HEK293 (cell line): ENCODE data around the gene SPIB.
A peak's percentile ranks its signal among the peaks of the same experiment; 100 is the strongest.

Source experiments
- BCL11A ChIP-seq: fragments of 450-650 bp; formaldehyde crosslinking; IDR thresholded peaks from 2 replicates; pipeline ENCODE4 v1.5.1; 2016; ENCODE audit warnings: low read depth, missing biosample characterization, missing genetic modification characterization
- CTCF ChIP-seq: fragments of 450-650 bp; formaldehyde crosslinking; IDR thresholded peaks from 2 replicates; pipeline ENCODE4 v1.5.1; 2016; ENCODE audit warnings: missing biosample characterization, missing genetic modification characterization
- INSM2 ChIP-seq: fragments of 450-650 bp; formaldehyde crosslinking; IDR thresholded peaks from 2 replicates; pipeline ENCODE4 v1.5.1; 2016; ENCODE audit warnings: missing biosample characterization, missing genetic modification characterization
- KLF10 ChIP-seq: fragments of 450-650 bp; IDR thresholded peaks from 2 replicates; pipeline ENCODE4 v1.5.1; 2018; ENCODE audit warnings: missing biosample characterization, mild to moderate bottlenecking, missing genetic modification characterization
- KLF16 ChIP-seq: fragments of 450-650 bp; formaldehyde crosslinking; IDR thresholded peaks from 2 replicates; pipeline ENCODE4 v1.5.1; 2017; ENCODE audit warnings: missing biosample characterization, missing genetic modification characterization
- OSR2 ChIP-seq: fragments of 450-650 bp; formaldehyde crosslinking; IDR thresholded peaks from 2 replicates; pipeline ENCODE4 v1.5.1; 2016; ENCODE audit warnings: missing biosample characterization, missing genetic modification characterization
- REPIN1 ChIP-seq: fragments of 450-650 bp; formaldehyde crosslinking; IDR thresholded peaks from 2 replicates; pipeline ENCODE4 v1.5.1; 2017; ENCODE audit warnings: missing biosample characterization, missing genetic modification characterization, low read depth
- TRIM28 ChIP-seq: IDR thresholded peaks from 2 replicates; pipeline ENCODE4 v1.6.1; 2011; ENCODE audit warnings: low read length, control low read depth, borderline replicate concordance
- WT1 ChIP-seq: fragments of 450-650 bp; formaldehyde crosslinking; IDR thresholded peaks from 2 replicates; pipeline ENCODE4 v1.5.1; 2016; ENCODE audit warnings: missing biosample characterization, missing genetic modification characterization
- ZBTB1 ChIP-seq: fragments of 450-650 bp; formaldehyde crosslinking; IDR thresholded peaks from 2 replicates; pipeline ENCODE4 v1.5.1; 2016; ENCODE audit warnings: missing biosample characterization, missing genetic modification characterization
- ZEB2 ChIP-seq: fragments of 450-650 bp; formaldehyde crosslinking; IDR thresholded peaks from 2 replicates; pipeline ENCODE4 v1.5.1; 2016; ENCODE audit warnings: missing biosample characterization, missing genetic modification characterization
- ZFP3 ChIP-seq: fragments of 450-650 bp; formaldehyde crosslinking; IDR thresholded peaks from 2 replicates; pipeline ENCODE4 v1.5.1; 2016; ENCODE audit warnings: low read depth, missing biosample characterization, missing genetic modification characterization
- ZFP69B ChIP-seq: fragments of 450-650 bp; formaldehyde crosslinking; IDR thresholded peaks from 2 replicates; pipeline ENCODE4 v1.5.1; 2016; ENCODE audit warnings: missing biosample characterization, missing genetic modification characterization
- ZNF121 ChIP-seq: fragments of 450-650 bp; formaldehyde crosslinking; IDR thresholded peaks from 2 replicates; pipeline ENCODE4 v1.5.1; 2016; ENCODE audit warnings: missing biosample characterization, missing genetic modification characterization
- ZNF155 ChIP-seq: fragments of 450-650 bp; formaldehyde crosslinking; IDR thresholded peaks from 2 replicates; pipeline ENCODE4 v1.5.1; 2016; ENCODE audit warnings: missing biosample characterization, missing genetic modification characterization
- ZNF211 ChIP-seq: fragments of 450-650 bp; formaldehyde crosslinking; IDR thresholded peaks from 2 replicates; pipeline ENCODE4 v1.5.1; 2016; ENCODE audit warnings: low read depth, missing biosample characterization, missing genetic modification characterization
- ZNF23 ChIP-seq: fragments of 450-650 bp; formaldehyde crosslinking; IDR thresholded peaks from 2 replicates; pipeline ENCODE4 v1.5.1; 2016; ENCODE audit warnings: missing biosample characterization, missing genetic modification characterization, borderline replicate concordance
- ZNF239 ChIP-seq: fragments of 450-650 bp; formaldehyde crosslinking; IDR thresholded peaks from 2 replicates; pipeline ENCODE4 v1.5.1; 2016; ENCODE audit warnings: missing biosample characterization, missing genetic modification characterization
- ZNF266 ChIP-seq: fragments of 450-650 bp; formaldehyde crosslinking; IDR thresholded peaks from 2 replicates; pipeline ENCODE4 v1.5.1; 2016; ENCODE audit warnings: missing biosample characterization, missing genetic modification characterization, low read depth
- ZNF274 ChIP-seq, 2 experiments: fragments of 200-500 bp in 1 of 2; fragments of 450-650 bp in 1 of 2; sonication (Bioruptor generic) in 1 of 2; formaldehyde crosslinking in 1 of 2; IDR thresholded peaks; 2 replicates each; pipeline versions ENCODE4 v1.5.1 to v1.6.1; 2014 to 2016; ENCODE audit warnings: borderline replicate concordance in 1 of 2, inconsistent platforms in 1 of 2, low read length in 1 of 2, missing biosample characterization in 1 of 2, missing genetic modification characterization in 1 of 2
- ZNF311 ChIP-seq: fragments of 450-650 bp; formaldehyde crosslinking; IDR thresholded peaks from 2 replicates; pipeline ENCODE4 v1.5.1; 2017; ENCODE audit warnings: missing biosample characterization, missing genetic modification characterization, borderline replicate concordance
- ZNF335 ChIP-seq: fragments of 450-650 bp; formaldehyde crosslinking; conservative IDR thresholded peaks from 2 replicates; pipeline ENCODE4 v1.5.1; 2016; ENCODE audit warnings: missing biosample characterization, missing genetic modification characterization
- ZNF362 ChIP-seq: fragments of 450-650 bp; formaldehyde crosslinking; IDR thresholded peaks from 2 replicates; pipeline ENCODE4 v1.5.1; 2016; ENCODE audit warnings: missing biosample characterization, missing genetic modification characterization
- ZNF37A ChIP-seq: fragments of 450-650 bp; IDR thresholded peaks from 2 replicates; pipeline ENCODE4 v1.5.1; 2018; ENCODE audit warnings: missing biosample characterization, missing genetic modification characterization
- ZNF426 ChIP-seq: fragments of 450-650 bp; formaldehyde crosslinking; IDR thresholded peaks from 2 replicates; pipeline ENCODE4 v1.5.1; 2017; ENCODE audit warnings: missing biosample characterization, missing genetic modification characterization, mild to moderate bottlenecking, inconsistent platforms, moderate library complexity
- ZNF514 ChIP-seq: fragments of 450-650 bp; formaldehyde crosslinking; IDR thresholded peaks from 2 replicates; pipeline ENCODE4 v1.5.1; 2016; ENCODE audit warnings: missing biosample characterization, missing genetic modification characterization
- ZNF521 ChIP-seq: fragments of 450-650 bp; formaldehyde crosslinking; IDR thresholded peaks from 2 replicates; pipeline ENCODE4 v1.5.1; 2017; ENCODE audit warnings: missing biosample characterization, mild to moderate bottlenecking, missing genetic modification characterization
- ZNF548 ChIP-seq: fragments of 450-650 bp; formaldehyde crosslinking; IDR thresholded peaks from 2 replicates; pipeline ENCODE4 v1.5.1; 2016; ENCODE audit warnings: missing biosample characterization, missing genetic modification characterization
- ZNF549 ChIP-seq: fragments of 450-650 bp; IDR thresholded peaks from 2 replicates; pipeline ENCODE4 v1.5.1; 2018; ENCODE audit warnings: missing biosample characterization, missing genetic modification characterization, mild to moderate bottlenecking, inconsistent platforms, moderate library complexity
- ZNF580 ChIP-seq: fragments of 450-650 bp; formaldehyde crosslinking; IDR thresholded peaks from 2 replicates; pipeline ENCODE4 v1.5.1; 2016; ENCODE audit warnings: missing biosample characterization, missing genetic modification characterization
- ZNF623 ChIP-seq: fragments of 450-650 bp; formaldehyde crosslinking; IDR thresholded peaks from 2 replicates; pipeline ENCODE4 v1.5.1; 2016; ENCODE audit warnings: missing biosample characterization, missing genetic modification characterization
- ZNF664 ChIP-seq: fragments of 450-650 bp; formaldehyde crosslinking; IDR thresholded peaks from 2 replicates; pipeline ENCODE4 v1.5.1; 2016; ENCODE audit warnings: missing biosample characterization, missing genetic modification characterization
- ZNF747 ChIP-seq: fragments of 450-650 bp; formaldehyde crosslinking; IDR thresholded peaks from 2 replicates; pipeline ENCODE4 v1.5.1; 2016; ENCODE audit warnings: missing biosample characterization, missing genetic modification characterization
- ZNF76 ChIP-seq: fragments of 450-650 bp; formaldehyde crosslinking; IDR thresholded peaks from 2 replicates; pipeline ENCODE4; 2016; ENCODE audit warnings: low read depth, missing biosample characterization, missing genetic modification characterization, borderline replicate concordance
- ZSCAN5A ChIP-seq: fragments of 450-650 bp; formaldehyde crosslinking; IDR thresholded peaks from 2 replicates; pipeline ENCODE4 v1.5.1; 2016; ENCODE audit warnings: missing biosample characterization, missing genetic modification characterization

The SPIB gene

GRCh38 chr19:50383852-50384684 lies 34.7 kb upstream of the SPIB start, which contains the start of gene POLD1 (continued):
- TF ChIP-seq KLF10 (tag by site-specific recombination) (peak; percentile 49; the same call in 1 of the 2 replicates), ZNF266 (tag by site-specific recombination) (no peak), ZNF426 (tag by site-specific recombination) (no peak), ZNF239 (tag by site-specific recombination) (no peak), TRIM28 (no peak), BCL11A (tag by site-specific recombination) (peak; percentile 73; the same call in 1 of the 2 replicates), ZNF76 (tag by site-specific recombination) (peak; percentile 50; the same call in 1 of the 2 replicates), ZFP69B (peak; percentile 51; the same call in 1 of the 2 replicates), ZNF580 (tag by site-specific recombination) (peak; percentile 72; the same call in 1 of the 2 replicates), ZNF211 (tag by site-specific recombination) (no peak), CTCF (tag by site-specific recombination) (no peak), ZNF548 (no peak), KLF16 (peak; percentile 94), ZNF335 (tag by site-specific recombination) (peak; percentile 87), ZNF121 (tag by site-specific recombination) (no peak), OSR2 (no peak), INSM2 (tag by site-specific recombination) (0 out of 2 replicates have a peak, but pooled peaks have one; percentile 23), ZNF274 (IDR thresholded peaks at IDR 0.05; ENCODE audit: low read length) (no peak), ZNF274 (tag by site-specific recombination; IDR thresholded peaks at IDR 0.05; ENCODE audit: borderline replicate concordance) (no peak), ZNF514 (tag by site-specific recombination) (no peak), ZNF311 (tag by site-specific recombination) (no peak), ZNF549 (tag by site-specific recombination) (no peak), ZBTB1 (tag by site-specific recombination) (0 out of 2 replicates have a peak, but pooled peaks have one; percentile 42), ZNF362 (tag by site-specific recombination) (no peak), ZNF37A (tag by site-specific recombination) (no peak), ZNF521 (tag by site-specific recombination) (no peak), ZNF155 (tag by site-specific recombination) (no peak), ZNF23 (tag by site-specific recombination) (no peak), ZSCAN5A (no peak), ZNF664 (tag by site-specific recombination) (no peak), ZEB2 (tag by site-specific recombination) (peak; percentile 61; the same call in 1 of the 2 replicates), ZNF747 (no peak), REPIN1 (0 out of 2 replicates have a peak, but pooled peaks have one; percentile 52), ZNF623 (0 out of 2 replicates have a peak, but pooled peaks have one; percentile 11), WT1 (0 out of 2 replicates have a peak, but pooled peaks have one; percentile 27), ZFP3 (tag by site-specific recombination) (no peak)
